BJ (cell line): ENCODE data around the gene TOM1. TPM values are rescaled to one million over a fixed set of nuclear protein-coding genes. Genes with fewer than 3 reads are reported as not detected.

Experiments
- CTCF ChIA-PET: fragments of 350-600 bp; formaldehyde crosslinking; extraction: SDS; loops from one replicate; lab custom pipeline; 2021; ENCODE audit warnings: antibody characterized with exemption, inconsistent platforms; lab: Yijun Ruan, JAX
- POLR2A ChIA-PET: fragments of 300-600 bp; sonication (Branson Sonifier 250); formaldehyde crosslinking; extraction: SDS; loops from one replicate; lab custom pipeline; 2021; ENCODE audit warnings: antibody characterized with exemption; lab: Charles Lee
- DNase-seq: peaks from one replicate; pipeline ENCODE4 v3.0.0-alpha.2; 2011; ENCODE audit warnings: low read depth
- H3K27me3 ChIP-seq: 2 replicates; pipeline ENCODE4 v1.6.0; 2011; ENCODE audit warnings: low read length; ENCODE audit not compliant: control insufficient read depth, insufficient read depth
- H3K36me3 ChIP-seq: 2 replicates; pipeline ENCODE4 v1.5.1; 2011; ENCODE audit warnings: low read length; ENCODE audit not compliant: control insufficient read depth, insufficient read depth
- H3K4me3 ChIP-seq: 2 replicates; pipeline ENCODE4 v1.5.1; 2011; ENCODE audit warnings: low read depth, mild to moderate bottlenecking, control low read depth, low read length
- CTCF ChIP-seq: IDR thresholded peaks from 2 replicates; pipeline ENCODE4 v1.5.1; 2011; ENCODE audit warnings: low read depth, mild to moderate bottlenecking, control low read depth, inconsistent platforms, low read length, moderate library complexity; ENCODE audit not compliant: insufficient read depth
- polyA plus RNA-seq: library from polyadenylated mRNA; depleted of rRNA; stranded (reverse); fragments of >200 nt; gene quantifications from 2 replicates; pipeline ENCODE4 v1.2.3, GENCODE V29; 2011

Gene TOM1
- polyA plus RNA-seq, 1 experiment = 124 TPM

- no peak for DNase-seq
- Histone ChIP-seq H3K27me3 (no peaks in the 10 kb centered on the region), H3K36me3 (peaks cover 3% of the 10 kb centered on the region; the same call in 1 of the 2 replicates), H3K4me3 (no peak overlapping the region)
- POLR2A ChIA-PET = no interaction called here
- TF ChIP-seq CTCF = no peak
- CTCF ChIA-PET = no interaction called here
Observed at GRCh38 chr22:35296051-35296450, 3.6 kb upstream of the TOM1 start.

GRCh38 chr22:35299217-35299672 lies 449 bp upstream of the TOM1 start:
- DNase-seq = no peak
- no peaks in the 10 kb centered on the region for H3K27me3 ChIP-seq
- TF ChIP-seq CTCF = no peak
- peak overlapping the region; percentile 66 for H3K4me3 ChIP-seq
- H3K36me3 ChIP-seq = peaks cover 2% of the 10 kb centered on the region; the same call in 1 of the 2 replicates
- ChIA-PET CTCF (interaction anchor here (0.7 kb wide), 1 partner anchor 12 kb away, joined by 4 read pairs; no protein-coding TSS in a partner anchor), POLR2A (interaction anchor here (0.6 to 0.9 kb wide), 2 partner anchors 9 to 1898 kb away, joined by 3 to 4 read pairs; no protein-coding TSS in a partner anchor)

- DNase-seq = peak; percentile 77
- TF ChIP-seq CTCF = no peak
- no peak overlapping the region for H3K4me3 ChIP-seq
- ChIA-PET CTCF (interaction anchor here (1.1 kb wide), 1 partner anchor 50 kb away, joined by 3 read pairs; no protein-coding TSS in a partner anchor), POLR2A (no interaction called here)
- no peaks in the 10 kb centered on the region for H3K27me3 ChIP-seq
- H3K36me3 ChIP-seq = peaks cover 2% of the 10 kb centered on the region; the same call in 1 of the 2 replicates
Observed at GRCh38 chr22:35301372-35301874, 1.7 kb downstream of the TOM1 start.

GRCh38 chr22:35303029-35303624 lies 3.4 kb downstream of the TOM1 start:
- H3K36me3 ChIP-seq = peaks cover 2% of the 10 kb centered on the region; the same call in 1 of the 2 replicates
- TF ChIP-seq CTCF = no peak
- no peak for DNase-seq
- CTCF ChIA-PET = interaction anchor here (1.7 kb wide), 1 partner anchor 48 kb away, joined by 5 read pairs; no protein-coding TSS in a partner anchor
- POLR2A ChIA-PET = interaction anchor here (0.6 kb wide), 1 partner anchor 1657 kb away, joined by 3 read pairs; no protein-coding TSS in a partner anchor
- no peaks in the 10 kb centered on the region for H3K27me3 ChIP-seq
- H3K4me3 ChIP-seq = no peak overlapping the region

GRCh38 chr22:35305525-35306070 lies 5.9 kb downstream of the TOM1 start:
- no peak for DNase-seq
- ChIA-PET CTCF (interaction anchor here (0.7 kb wide), 1 partner anchor 23 kb away, joined by 3 read pairs; no protein-coding TSS in a partner anchor), POLR2A (no interaction called here)
- Histone ChIP-seq H3K27me3 (no peaks in the 10 kb centered on the region), H3K36me3 (peaks cover 2% of the 10 kb centered on the region; the same call in 1 of the 2 replicates), H3K4me3 (no peak overlapping the region)
- TF ChIP-seq CTCF = no peak
